Measurements from ENCODE around the gene HBG1. TPM values are rescaled to one million over a fixed set of nuclear protein-coding genes. Genes with fewer than 3 reads are reported as not detected.

The HBG1 gene
- total RNA-seq, 1 donor from 2014 or later: not detected

DNA sequence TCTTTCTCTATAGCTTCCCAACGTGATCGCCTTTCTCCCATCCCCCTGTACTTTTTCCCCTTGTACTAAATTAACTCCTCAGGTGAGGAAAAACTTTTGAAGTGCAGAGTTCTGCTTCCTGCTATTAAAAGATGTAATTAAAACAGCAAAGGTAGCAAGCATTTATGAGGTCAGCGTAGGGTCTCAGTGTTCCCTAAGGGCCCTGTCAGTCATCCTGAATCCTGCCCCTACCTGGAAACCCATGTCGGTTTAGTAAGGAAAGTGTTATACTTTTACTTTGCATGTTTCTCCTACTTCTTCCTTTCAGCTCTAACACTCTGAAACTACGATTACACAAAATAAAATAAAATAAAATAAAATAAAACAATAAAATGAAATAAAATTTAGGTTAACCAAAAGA lies 21.5 kb downstream of the HBG1 start:
- no peak for DNase-seq (ENCODE audit: low read depth in 2 of 2)

DNA sequence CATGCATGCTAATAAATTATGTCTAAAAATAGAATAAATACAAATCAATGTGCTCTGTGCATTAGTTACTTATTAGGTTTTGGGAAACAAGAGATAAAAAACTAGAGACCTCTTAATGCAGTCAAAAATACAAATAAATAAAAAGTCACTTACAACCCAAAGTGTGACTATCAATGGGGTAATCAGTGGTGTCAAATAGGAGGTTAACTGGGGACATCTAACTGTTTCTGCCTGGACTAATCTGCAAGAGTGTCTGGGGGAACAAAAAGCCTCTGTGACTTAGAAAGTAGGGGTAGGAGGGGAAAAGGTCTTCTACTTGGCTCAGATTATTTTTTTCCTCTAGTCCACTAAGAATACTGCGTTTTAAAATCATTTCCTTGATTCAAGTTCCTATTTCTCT lies 22.0 kb downstream of the HBG1 start:
- no peak for DNase-seq (ENCODE audit: low read depth in 2 of 2)

DNA sequence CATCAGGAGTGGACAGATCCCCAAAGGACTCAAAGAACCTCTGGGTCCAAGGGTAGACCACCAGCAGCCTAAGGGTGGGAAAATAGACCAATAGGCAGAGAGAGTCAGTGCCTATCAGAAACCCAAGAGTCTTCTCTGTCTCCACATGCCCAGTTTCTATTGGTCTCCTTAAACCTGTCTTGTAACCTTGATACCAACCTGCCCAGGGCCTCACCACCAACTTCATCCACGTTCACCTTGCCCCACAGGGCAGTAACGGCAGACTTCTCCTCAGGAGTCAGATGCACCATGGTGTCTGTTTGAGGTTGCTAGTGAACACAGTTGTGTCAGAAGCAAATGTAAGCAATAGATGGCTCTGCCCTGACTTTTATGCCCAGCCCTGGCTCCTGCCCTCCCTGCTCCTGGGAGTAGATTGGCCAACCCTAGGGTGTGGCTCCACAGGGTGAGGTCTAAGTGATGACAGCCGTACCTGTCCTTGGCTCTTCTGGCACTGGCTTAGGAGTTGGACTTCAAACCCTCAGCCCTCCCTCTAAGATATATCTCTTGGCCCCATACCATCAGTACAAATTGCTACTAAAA lies 22.8 kb downstream of the HBG1 start, which contains the start of gene HBB:
Gene HBB (minus strand): TSS at position 340 of the 579 bp plus-strand sequence. CDS start 50 bp downstream, at position 290.
- no peak for DNase-seq (ENCODE audit: low read depth in 2 of 2)

GRCh38 chr11:5225480-5225871 lies 24.2 kb downstream of the HBG1 start:
- DNase-seq (ENCODE audit: low read depth in 2 of 2): no peak

GRCh38 chr11:5224538-5225479 lies 24.8 kb downstream of the HBG1 start:
- DNase-seq (ENCODE audit: low read depth in 2 of 2): no peak

GRCh38 chr11:5223686-5224085 lies 26.0 kb downstream of the HBG1 start:
- no peak for DNase-seq (ENCODE audit: low read depth in 2 of 2)

DNA sequence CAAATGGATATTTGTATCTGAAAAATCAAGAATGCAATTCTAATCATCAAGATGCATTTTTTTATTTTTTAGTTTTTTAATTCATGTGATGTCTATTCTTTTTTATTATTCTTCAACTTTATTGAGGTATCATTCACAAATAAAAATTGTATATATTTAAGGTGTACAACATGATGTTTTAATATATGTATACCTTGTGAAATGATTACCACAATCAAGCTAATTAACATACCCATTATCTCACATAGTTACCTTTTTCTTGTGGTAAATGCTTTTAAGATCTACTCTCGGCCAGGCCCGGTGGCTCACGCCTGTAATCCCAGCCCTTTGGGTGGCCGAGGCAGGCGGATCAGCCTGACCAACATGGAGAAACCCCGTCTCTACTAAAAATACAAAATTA lies 26.5 kb downstream of the HBG1 start:
- no peak for DNase-seq (ENCODE audit: low read depth in 2 of 2)

DNA sequence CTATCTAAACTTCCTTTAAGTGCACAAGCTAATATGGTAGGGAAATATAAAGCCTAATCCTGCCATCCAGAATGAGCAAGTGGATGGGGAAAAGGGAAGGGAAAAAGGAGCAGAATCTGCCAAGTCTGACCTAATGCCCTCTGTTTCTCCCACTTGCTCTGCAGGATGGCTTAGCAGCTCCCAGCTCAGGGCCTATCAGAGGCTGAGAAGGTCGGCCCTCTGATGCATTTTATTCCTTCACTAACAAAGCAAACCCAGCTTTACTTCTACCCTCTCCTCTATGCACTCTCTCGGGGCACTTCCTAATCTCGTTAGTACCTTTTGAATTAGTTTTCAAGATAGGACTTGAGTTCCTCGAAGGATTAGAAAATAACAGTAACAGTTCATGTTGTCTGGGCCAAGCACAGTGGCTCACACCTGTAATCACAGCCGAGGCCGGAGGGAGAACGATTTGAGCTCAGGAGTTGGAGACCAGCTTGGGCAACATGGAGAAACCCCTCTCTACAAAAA lies 39.2 kb downstream of the HBG1 start:
- DNase-seq (ENCODE audit: low read depth in 2 of 2): no peak

DNA sequence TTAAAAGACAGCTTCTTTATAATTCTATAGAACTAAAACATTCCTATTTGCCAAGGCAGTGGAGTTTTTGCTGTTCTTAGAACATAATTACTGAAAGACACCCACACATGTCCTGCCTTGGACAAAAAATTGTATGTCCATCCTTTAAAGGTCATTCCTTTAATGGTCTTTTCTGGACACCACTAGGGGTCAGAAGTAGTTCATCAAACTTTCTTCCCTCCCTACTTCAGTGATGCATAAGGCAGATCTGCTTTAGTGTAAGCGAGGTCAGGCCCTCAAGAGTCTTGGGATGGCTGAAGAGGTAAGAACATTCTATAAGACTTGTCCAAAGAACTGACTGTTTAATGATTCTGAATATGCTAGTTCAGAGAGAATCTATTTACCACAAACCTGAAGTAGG lies 44.9 kb downstream of the HBG1 start:
- DNase-seq (ENCODE audit: low read depth in 2 of 2): peak; percentile 24 to 69

GRCh38 chr11:5203366-5203765 lies 46.3 kb downstream of the HBG1 start:
- DNase-seq (ENCODE audit: low read depth in 2 of 2): no peak

GRCh38 chr11:5200582-5200981 lies 49.1 kb downstream of the HBG1 start, which contains the start of gene OR51V1:
TSS of gene OR51V1 (minus strand) at chr11:5200682. CDS start at chr11:5200682, 0 bp downstream.
- no peak for DNase-seq (ENCODE audit: low read depth in 2 of 2)

DNA sequence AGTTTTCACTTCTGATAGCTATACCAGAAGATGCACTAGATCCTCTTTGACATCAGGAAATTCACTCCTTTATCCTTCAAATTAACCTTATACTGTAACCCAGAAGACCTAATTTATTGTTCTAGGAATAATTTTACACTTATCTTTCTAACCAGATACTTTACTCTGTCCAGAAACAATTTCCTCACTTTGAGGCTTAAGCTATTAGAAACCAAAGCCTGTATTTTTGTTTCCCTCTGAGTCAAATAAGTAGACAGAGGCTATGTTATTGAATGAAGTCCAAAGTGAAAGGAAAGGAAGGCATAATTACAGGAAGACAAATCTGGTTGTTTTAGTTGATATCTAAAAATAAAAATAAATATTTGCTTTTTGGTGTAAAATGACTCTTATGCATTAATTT lies 51.4 kb downstream of the HBG1 start:
- no peak for DNase-seq (ENCODE audit: low read depth in 2 of 2)

Other genes with a start within 250 kb of the HBG1 start
- gene OR52J3, start 203.3 kb downstream of the HBG1 start, total RNA-seq: not detected in 2 replicates
- gene OR52E2, start 190.2 kb downstream of the HBG1 start, total RNA-seq: not detected in 2 replicates
- gene OR52E1, start 180.3 kb downstream of the HBG1 start, total RNA-seq: not detected in 2 replicates
- not detected in 2 replicates for gene OR52A5, start 111.5 kb downstream of the HBG1 start, total RNA-seq
- gene OR52A1, start 95.1 kb downstream of the HBG1 start, total RNA-seq: not detected in 2 replicates
- gene OR51V1, start 49.2 kb downstream of the HBG1 start, total RNA-seq: not detected in 2 replicates
- not detected in 2 replicates for gene HBB, start 22.8 kb downstream of the HBG1 start, total RNA-seq
- gene HBD, start 15.4 kb downstream of the HBG1 start, total RNA-seq: not detected in 2 replicates
- not detected in 2 replicates for gene HBG2, start 4.9 kb upstream of the HBG1 start, total RNA-seq
- not detected in 2 replicates for gene HBE1, start 20.1 kb upstream of the HBG1 start, total RNA-seq
- gene OR51B4, start 52.1 kb upstream of the HBG1 start, total RNA-seq: not detected in 2 replicates
- gene OR51B2, start 74.4 kb upstream of the HBG1 start, total RNA-seq: not detected in 2 replicates
- gene OR51B5, start 93.7 kb upstream of the HBG1 start, total RNA-seq: not detected in 2 replicates
- gene OR51B6, start 101.7 kb upstream of the HBG1 start, total RNA-seq: not detected in 2 replicates
- gene OR51M1, start 134.0 kb upstream of the HBG1 start, total RNA-seq: not detected in 2 replicates
- not detected in 2 replicates for gene OR51Q1, start 172.3 kb upstream of the HBG1 start, total RNA-seq
- 0.13 TPM in 1 of 2 replicates, not detected in the other for gene OR51I1, start 191.7 kb upstream of the HBG1 start, total RNA-seq
- gene OR51I2, start 199.5 kb upstream of the HBG1 start, total RNA-seq: not detected in 2 replicates
- gene OR52D1, start 238.8 kb upstream of the HBG1 start, total RNA-seq: not detected in 2 replicates

Measured in dermis microvascular lymphatic vessel endothelial cell (primary cell).